ENCODE data around the gene WFS1.

The WFS1 gene

DNA sequence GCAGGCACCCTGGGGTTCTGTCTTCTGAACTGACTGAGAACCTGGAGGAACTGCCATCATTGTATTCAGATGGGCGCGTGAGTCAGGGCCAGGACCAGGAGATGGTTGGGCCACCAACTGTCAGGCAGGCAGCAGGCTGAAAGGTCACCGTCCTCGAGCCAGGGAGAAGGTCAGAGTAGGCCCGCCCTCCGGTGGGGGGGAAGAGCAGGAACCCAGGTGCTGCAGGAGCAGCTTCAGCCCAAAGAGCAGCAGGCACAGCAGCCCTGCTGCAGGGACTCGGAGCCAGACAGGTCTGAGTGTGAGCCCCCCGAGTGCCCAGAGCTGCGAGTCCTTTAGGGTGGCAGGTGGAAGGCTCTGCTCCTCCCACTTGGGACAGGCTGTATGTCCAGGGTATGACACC lies 26.4 kb downstream of the WFS1 start:
- in situ Hi-C loops (cut with HindIII; ENCODE audit: low sequenced_read_pairs), result no loop called here

- in situ Hi-C loops (cut with HindIII; ENCODE audit: low sequenced_read_pairs), result no loop called here
Measured at GRCh38 chr4:6297266-6297815, 27.7 kb downstream of the WFS1 start.

DNA sequence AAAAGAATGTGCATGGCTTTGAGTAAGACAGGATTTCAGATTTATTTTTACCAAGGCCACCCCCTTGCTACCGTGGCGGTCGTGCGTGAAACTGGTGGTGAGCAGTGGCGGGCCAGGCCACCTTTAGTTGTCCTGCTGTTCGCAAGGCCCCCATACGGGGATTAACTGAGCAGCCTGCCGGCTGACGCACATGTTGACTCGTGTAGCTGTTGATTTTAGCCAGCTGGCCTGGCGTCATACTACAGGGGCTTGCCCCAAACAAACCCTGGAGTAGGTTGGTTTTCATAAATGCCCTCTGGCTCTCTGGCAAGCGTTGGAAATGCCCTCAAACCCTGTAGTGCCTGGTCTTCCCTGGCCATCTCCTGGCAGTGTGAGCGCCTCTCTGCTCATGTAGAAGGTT lies 28.4 kb downstream of the WFS1 start:
- in situ Hi-C loops (cut with HindIII; ENCODE audit: low sequenced_read_pairs), result no loop called here

GRCh38 chr4:6298852-6299251 lies 29.2 kb downstream of the WFS1 start:
- in situ Hi-C loops (cut with HindIII; ENCODE audit: low sequenced_read_pairs), result no loop called here

GRCh38 chr4:6299875-6300274 lies 30.2 kb downstream of the WFS1 start:
- in situ Hi-C loops (cut with HindIII; ENCODE audit: low sequenced_read_pairs), result no loop called here

GRCh38 chr4:6300359-6300758 lies 30.7 kb downstream of the WFS1 start:
- in situ Hi-C loops (cut with HindIII; ENCODE audit: low sequenced_read_pairs), result no loop called here

DNA sequence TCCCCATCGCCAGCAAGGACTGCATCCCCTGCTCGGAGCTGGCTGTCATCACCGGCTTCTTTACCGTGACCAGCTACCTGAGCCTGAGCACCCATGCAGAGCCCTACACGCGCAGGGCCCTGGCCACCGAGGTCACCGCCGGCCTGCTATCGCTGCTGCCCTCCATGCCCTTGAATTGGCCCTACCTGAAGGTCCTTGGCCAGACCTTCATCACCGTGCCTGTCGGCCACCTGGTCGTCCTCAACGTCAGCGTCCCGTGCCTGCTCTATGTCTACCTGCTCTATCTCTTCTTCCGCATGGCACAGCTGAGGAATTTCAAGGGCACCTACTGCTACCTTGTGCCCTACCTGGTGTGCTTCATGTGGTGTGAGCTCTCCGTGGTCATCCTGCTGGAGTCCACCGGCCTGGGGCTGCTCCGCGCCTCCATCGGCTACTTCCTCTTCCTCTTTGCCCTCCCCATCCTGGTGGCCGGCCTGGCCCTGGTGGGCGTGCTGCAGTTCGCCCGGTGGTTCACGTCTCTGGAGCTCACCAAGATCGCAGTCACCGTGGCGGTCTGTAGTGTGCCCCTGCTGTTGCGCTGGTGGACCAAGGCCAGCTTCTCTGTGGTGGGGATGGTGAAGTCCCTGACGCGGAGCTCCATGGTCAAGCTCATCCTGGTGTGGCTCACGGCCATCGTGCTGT lies 31.5 kb downstream of the WFS1 start:
- in situ Hi-C loops (cut with HindIII; ENCODE audit: low sequenced_read_pairs), result no loop called here

DNA sequence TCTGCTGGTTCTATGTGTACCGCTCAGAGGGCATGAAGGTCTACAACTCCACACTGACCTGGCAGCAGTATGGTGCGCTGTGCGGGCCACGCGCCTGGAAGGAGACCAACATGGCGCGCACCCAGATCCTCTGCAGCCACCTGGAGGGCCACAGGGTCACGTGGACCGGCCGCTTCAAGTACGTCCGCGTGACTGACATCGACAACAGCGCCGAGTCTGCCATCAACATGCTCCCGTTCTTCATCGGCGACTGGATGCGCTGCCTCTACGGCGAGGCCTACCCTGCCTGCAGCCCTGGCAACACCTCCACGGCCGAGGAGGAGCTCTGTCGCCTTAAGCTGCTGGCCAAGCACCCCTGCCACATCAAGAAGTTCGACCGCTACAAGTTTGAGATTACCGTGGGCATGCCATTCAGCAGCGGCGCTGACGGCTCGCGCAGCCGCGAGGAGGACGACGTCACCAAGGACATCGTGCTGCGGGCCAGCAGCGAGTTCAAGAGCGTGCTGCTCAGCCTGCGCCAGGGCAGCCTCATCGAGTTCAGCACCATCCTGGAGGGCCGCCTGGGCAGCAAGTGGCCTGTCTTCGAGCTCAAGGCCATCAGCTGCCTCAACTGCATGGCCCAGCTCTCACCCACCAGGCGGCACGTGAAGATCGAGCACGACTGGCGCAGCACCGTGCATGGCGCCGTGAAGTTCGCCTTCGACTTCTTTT lies 32.2 kb downstream of the WFS1 start:
- in situ Hi-C loops (cut with HindIII; ENCODE audit: low sequenced_read_pairs), result no loop called here

DNA sequence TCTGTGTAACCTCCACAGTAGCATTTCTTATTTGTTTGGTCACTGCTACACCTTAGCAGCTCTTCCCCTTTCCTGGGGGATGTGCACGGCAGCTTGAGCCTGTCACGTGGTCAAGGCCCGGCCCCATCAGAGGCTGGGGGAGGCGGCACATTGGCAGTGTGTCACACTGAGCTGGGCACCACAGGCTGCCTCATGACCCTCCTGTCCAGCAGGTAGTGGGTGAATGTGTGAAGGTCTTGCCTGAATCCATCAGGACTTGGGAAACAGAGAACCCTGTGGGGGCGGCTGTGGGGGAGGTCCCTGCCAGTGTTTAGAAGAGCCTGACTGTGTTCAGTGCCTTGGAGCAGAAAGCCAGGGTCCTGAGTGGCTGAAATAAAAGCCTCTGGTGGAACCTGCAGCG lies 33.2 kb downstream of the WFS1 start:
- in situ Hi-C loops (cut with HindIII; ENCODE audit: low sequenced_read_pairs), result no loop called here

DNA sequence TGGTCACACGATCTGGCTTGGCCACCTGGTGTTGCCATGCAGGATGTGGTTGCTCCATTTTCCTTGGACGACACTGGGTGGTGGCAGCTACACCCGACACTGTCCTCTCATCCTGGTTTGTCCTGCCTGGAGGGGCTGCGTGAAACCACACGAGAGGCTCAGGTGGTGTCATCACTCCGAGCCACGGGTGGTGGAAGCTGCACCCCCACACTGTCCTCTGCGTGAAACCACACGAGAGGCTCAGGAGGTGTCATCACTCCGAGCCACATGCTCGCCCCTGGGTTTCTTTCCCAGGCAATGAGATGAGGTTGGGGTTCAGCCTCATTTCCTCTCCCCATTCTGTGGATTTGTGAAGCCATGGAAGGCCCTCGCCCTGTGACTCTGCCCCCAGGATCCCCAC lies 34.3 kb downstream of the WFS1 start:
- in situ Hi-C loops (cut with HindIII; ENCODE audit: low sequenced_read_pairs), result no loop called here

- in situ Hi-C loops (cut with HindIII; ENCODE audit: low sequenced_read_pairs), result no loop called here
Measured at GRCh38 chr4:6306299-6306698, 36.6 kb downstream of the WFS1 start.

DNA sequence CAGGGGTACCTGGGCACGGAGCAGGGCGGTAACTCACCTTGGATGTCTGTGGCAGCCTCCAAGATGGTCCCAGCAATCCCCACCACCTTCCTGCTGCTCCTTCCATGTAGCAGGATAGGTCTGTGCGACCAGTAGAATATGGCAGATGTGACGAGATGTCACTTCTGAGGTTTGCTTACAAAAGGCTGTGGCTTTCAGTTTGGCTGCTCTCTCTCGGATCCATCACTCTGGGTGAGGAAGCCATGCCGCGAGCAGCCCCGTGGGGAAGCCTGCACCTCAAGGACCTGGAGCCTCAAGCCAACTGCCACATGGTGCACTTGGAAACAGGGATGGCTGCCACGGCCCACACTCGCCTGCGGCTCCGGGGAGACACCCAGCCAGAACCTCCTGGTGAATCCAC lies 37.6 kb downstream of the WFS1 start:
- in situ Hi-C loops (cut with HindIII; ENCODE audit: low sequenced_read_pairs), result no loop called here

GRCh38 chr4:6307891-6308290 lies 38.2 kb downstream of the WFS1 start:
- in situ Hi-C loops (cut with HindIII; ENCODE audit: low sequenced_read_pairs), result no loop called here

DNA sequence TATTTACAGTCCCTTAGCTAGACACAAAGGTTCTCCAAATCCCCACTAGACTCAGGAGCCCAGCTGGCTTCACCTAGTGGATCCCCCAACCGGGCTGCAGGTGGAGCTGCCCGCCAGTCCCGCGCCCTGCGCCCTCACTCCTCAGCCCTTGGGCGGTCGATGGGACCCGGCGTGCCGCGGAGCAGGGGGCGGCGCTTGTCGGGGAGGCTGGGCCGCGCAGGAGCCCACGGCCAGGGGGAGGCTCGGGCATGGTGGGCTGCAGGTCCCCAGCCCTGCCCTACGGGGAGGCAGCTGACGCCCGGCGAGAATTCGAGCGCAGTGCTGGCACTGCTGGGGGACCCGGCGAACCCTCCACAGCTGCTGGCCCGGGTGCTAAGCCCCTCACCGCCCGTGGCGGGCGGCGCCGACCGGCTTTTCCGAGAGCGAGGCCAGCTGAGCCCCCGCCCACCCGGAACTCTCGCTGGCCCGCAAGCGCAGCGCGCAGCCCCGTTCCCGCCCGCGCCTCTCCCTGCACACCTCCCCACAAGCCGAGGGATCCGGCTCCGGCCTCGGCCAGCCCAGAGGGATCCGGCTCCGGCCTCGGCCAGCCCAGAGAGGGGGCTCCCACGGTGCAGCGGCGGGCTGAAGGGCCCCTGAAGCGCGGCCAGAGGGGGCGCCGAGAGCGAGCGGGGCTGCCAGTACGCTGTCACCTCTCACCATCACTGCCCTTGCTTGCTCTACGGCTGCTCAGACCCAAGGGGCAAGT lies 39.4 kb downstream of the WFS1 start:
- in situ Hi-C loops (cut with HindIII; ENCODE audit: low sequenced_read_pairs), result no loop called here

- in situ Hi-C loops (cut with HindIII; ENCODE audit: low sequenced_read_pairs), result no loop called here
Measured at GRCh38 chr4:6309777-6310176, 40.1 kb downstream of the WFS1 start.

DNA sequence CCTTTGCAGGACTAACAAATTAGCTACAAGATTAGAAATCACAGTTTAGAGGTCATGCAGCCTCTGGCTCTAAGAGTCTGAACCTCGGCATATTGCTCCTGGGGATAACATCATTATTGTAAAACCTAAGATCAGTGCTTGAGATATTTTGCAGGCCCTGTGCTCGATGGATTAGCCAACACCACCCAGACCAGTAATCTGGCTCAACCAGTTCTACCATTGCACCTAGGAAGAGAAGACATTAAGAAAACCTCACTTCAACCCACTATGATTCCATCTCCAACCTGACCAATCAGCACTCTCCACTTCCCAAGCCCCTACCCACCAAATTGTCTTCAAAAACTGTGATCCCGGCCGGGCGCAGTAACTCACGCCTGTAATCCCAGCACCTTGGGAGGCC lies 43.6 kb downstream of the WFS1 start:
- in situ Hi-C loops (cut with HindIII; ENCODE audit: low sequenced_read_pairs), result no loop called here

- in situ Hi-C loops (cut with HindIII; ENCODE audit: low sequenced_read_pairs), result no loop called here
Measured at GRCh38 chr4:6316461-6317003, 46.9 kb downstream of the WFS1 start.

GRCh38 chr4:6318206-6318605 lies 48.6 kb downstream of the WFS1 start:
- in situ Hi-C loops (cut with HindIII; ENCODE audit: low sequenced_read_pairs), result no loop called here

DNA sequence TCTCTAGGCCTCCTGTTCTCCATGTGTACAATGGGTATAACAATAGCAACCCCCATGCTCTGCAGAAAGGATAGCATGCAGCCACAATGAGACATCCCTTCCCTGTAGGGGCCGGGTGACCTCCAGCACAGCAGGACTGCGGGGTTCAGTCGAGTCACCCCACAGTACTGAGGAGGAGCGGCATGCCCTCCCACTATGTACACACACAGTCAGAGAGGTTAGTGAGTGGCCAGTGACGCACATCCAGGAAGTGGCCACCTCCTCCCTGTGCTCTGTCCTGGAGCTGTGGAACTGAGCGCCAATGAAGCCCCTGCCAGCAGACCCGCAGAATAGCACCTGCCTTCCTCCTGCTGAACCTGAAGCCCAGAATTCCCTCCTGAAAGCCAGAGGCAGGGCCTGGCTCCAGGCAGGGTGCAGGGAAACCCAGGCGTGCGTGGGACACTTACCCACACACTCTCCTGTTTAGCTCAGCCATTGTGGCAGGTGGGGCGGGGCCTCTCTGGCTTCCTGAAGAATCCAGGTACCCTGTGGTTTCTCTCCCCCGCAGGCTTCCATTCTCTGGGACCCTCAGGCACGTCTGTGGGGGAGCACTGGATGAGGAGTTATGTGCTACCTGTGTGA lies 50.0 kb downstream of the WFS1 start:
- in situ Hi-C loops (cut with HindIII; ENCODE audit: low sequenced_read_pairs), result no loop called here

GRCh38 chr4:6320663-6321062 lies 51.0 kb downstream of the WFS1 start:
- in situ Hi-C loops (cut with HindIII; ENCODE audit: low sequenced_read_pairs), result no loop called here

DNA sequence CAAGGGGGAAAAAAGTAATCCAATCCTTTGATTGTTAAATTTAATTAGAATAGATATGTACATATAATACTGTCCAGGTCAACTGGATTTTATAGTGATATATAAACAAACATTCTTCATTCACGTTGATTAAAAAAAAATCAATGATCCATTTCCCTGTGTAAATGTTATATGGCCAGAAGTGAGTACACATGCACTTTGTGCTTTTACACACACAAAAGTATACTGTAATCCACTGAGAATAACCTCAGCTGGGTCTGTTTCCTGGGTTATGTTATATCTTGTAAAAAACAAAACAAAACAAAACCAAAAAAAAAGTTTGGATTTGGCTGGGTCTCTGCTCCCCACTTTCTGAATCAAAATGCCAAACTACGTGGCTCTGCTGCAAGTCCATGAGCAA lies 51.7 kb downstream of the WFS1 start:
- in situ Hi-C loops (cut with HindIII; ENCODE audit: low sequenced_read_pairs), result no loop called here

All from DLD1 (cell line).